GM23338 (cell line): ENCODE results near the gene CAMSAP1. TPM values are rescaled to one million over a fixed set of nuclear protein-coding genes. Genes with fewer than 3 reads are reported as not detected.
A peak's percentile ranks its signal among the peaks of the same experiment; 100 is the strongest.

ENCODE experiments used
- ATAC-seq: fragments of 200-7000 bp; cut with Tn5 transposase; 3 replicates; pipeline ENCODE4 v1.9.1; 2020
- DNase-seq: peaks from one replicate; pipeline ENCODE4 v3.0.0-alpha.2; 2015; ENCODE audit warnings: low spot score
- H2AFZ ChIP-seq: fragments of 200-600 bp; sonication (generic); 2 replicates; pipeline ENCODE4 v1.8.0; 2016; ENCODE audit warnings: antibody characterized with exemption, mild to moderate bottlenecking, moderate library complexity
- H3F3A ChIP-seq: fragments of 200-600 bp; sonication (generic); replicated peaks from 2 replicates; pipeline ENCODE4 v1.8.0; 2017; ENCODE audit warnings: antibody characterized with exemption, mixed run types, low read depth
- H3K27ac ChIP-seq: fragments of 200-600 bp; sonication (generic); 2 replicates; pipeline ENCODE4 v1.6.1; 2016; ENCODE audit warnings: low read depth
- H3K27me3 ChIP-seq: fragments of 200-600 bp; sonication (generic); 2 replicates; pipeline ENCODE4 v1.8.0; 2016; ENCODE audit warnings: mild to moderate bottlenecking, mixed run types, moderate library complexity; ENCODE audit not compliant: insufficient read depth
- H3K36me3 ChIP-seq: fragments of 200-600 bp; sonication (generic); 2 replicates; pipeline ENCODE4 v1.8.0; 2016; ENCODE audit warnings: mild to moderate bottlenecking; ENCODE audit not compliant: insufficient read depth
- H3K4me1 ChIP-seq: fragments of 200-600 bp; sonication (generic); 2 replicates; pipeline ENCODE4 v1.8.0; 2016; ENCODE audit warnings: mild to moderate bottlenecking, moderate library complexity; ENCODE audit not compliant: insufficient read depth
- H3K4me2 ChIP-seq: fragments of 200-600 bp; sonication (generic); 2 replicates; pipeline ENCODE4 v1.7.1; 2017; ENCODE audit warnings: mixed run types
- H3K4me3 ChIP-seq: fragments of 200-600 bp; sonication (generic); 2 replicates; pipeline ENCODE4 v1.6.1; 2016; ENCODE audit warnings: mixed run types
- H3K79me2 ChIP-seq: fragments of 200-600 bp; sonication (generic); replicated peaks from 2 replicates; pipeline ENCODE4 v1.8.0; 2017; ENCODE audit warnings: mild to moderate bottlenecking; ENCODE audit not compliant: insufficient read depth
- H3K9me2 ChIP-seq: fragments of 200-600 bp; sonication (generic); 2 replicates; pipeline ENCODE4 v1.8.0; 2017; ENCODE audit not compliant: insufficient read depth
- H4K20me1 ChIP-seq: fragments of 200-600 bp; sonication (generic); replicated peaks from 2 replicates; pipeline ENCODE4 v1.8.0; 2017; ENCODE audit warnings: mild to moderate bottlenecking; ENCODE audit not compliant: insufficient read depth
- H3K27ac Mint-ChIP-seq: 2 replicates; pipeline ENCODE4 v1.8.0; 2020; ENCODE audit warnings: inconsistent platforms, mild to moderate bottlenecking, moderate library complexity, mixed read lengths
- H3K27me3 Mint-ChIP-seq: 3 replicates; pipeline ENCODE4 v1.8.0; 2022; ENCODE audit warnings: low read depth, mild to moderate bottlenecking, moderate library complexity, mixed read lengths, inconsistent platforms; ENCODE audit not compliant: insufficient read depth, poor library complexity
- H3K36me3 Mint-ChIP-seq: 3 replicates; pipeline ENCODE4 v1.8.0; 2021; ENCODE audit warnings: low read depth, mild to moderate bottlenecking, inconsistent platforms, moderate library complexity, mixed read lengths
- H3K4me1 Mint-ChIP-seq: 3 replicates; pipeline ENCODE4 v1.8.0; 2020; ENCODE audit warnings: mild to moderate bottlenecking, inconsistent platforms, mixed read lengths
- H3K4me3 Mint-ChIP-seq: 3 replicates; pipeline ENCODE4 v1.8.0; 2021; ENCODE audit warnings: moderate library complexity, mild to moderate bottlenecking, inconsistent platforms, mixed read lengths
- H3K9me3 Mint-ChIP-seq: 3 replicates; pipeline ENCODE4 v1.8.0; 2020; ENCODE audit warnings: moderate library complexity, mild to moderate bottlenecking, inconsistent platforms, mixed read lengths
- CREB1 ChIP-seq: fragments of 250-450 bp; sonication (Bioruptor Pico); IDR thresholded peaks from 2 replicates; pipeline ENCODE4 v1.5.0; 2020; ENCODE audit warnings: low read depth, mild to moderate bottlenecking, moderate library complexity
- CTCF ChIP-seq, 2 experiments: fragments of 200-600 bp in 1 of 2; sonication (generic) in 1 of 2; conservative IDR thresholded peaks; 2 replicates each; pipeline versions ENCODE4 v1.5.1 to v1.6.1; 2016 to 2017; ENCODE audit warnings: antibody characterized with exemption in 2 of 2, low read depth in 2 of 2, mild to moderate bottlenecking in 2 of 2, moderate library complexity in 1 of 2
- EZH2 ChIP-seq: fragments of 200-600 bp; sonication (generic); IDR thresholded peaks from one replicate; pipeline ENCODE4 v1.8.0; 2017; ENCODE audit warnings: antibody characterized with exemption, mild to moderate bottlenecking, low read depth; ENCODE audit not compliant: unreplicated experiment
- EZH2phosphoT487 ChIP-seq: fragments of 200-600 bp; sonication (generic); IDR thresholded peaks from one replicate; pipeline ENCODE4 v1.8.1; 2018; ENCODE audit warnings: antibody characterized with exemption; ENCODE audit not compliant: unreplicated experiment
- JUNB ChIP-seq: IDR thresholded peaks from one replicate; pipeline ENCODE4 v1.6.1; 2016; ENCODE audit warnings: antibody characterized with exemption; ENCODE audit not compliant: unreplicated experiment
- NANOG ChIP-seq: IDR thresholded peaks from 2 replicates; pipeline ENCODE4 v1.6.1; 2016; ENCODE audit warnings: antibody characterized with exemption, borderline replicate concordance
- POLR2AphosphoS5 ChIP-seq: IDR thresholded peaks from 2 replicates; pipeline ENCODE4 v1.6.1; 2016; ENCODE audit warnings: antibody characterized with exemption, low read depth
- STAT1 ChIP-seq: IDR thresholded peaks from one replicate; pipeline ENCODE4 v1.6.1; 2016; ENCODE audit warnings: antibody characterized with exemption; ENCODE audit not compliant: unreplicated experiment
- ZNF114 ChIP-seq: fragments of 250-450 bp; sonication (Bioruptor Pico); IDR thresholded peaks from 2 replicates; pipeline ENCODE4 v1.5.0; 2020; ENCODE audit warnings: mild to moderate bottlenecking, moderate library complexity
- ZNF331 ChIP-seq: fragments of 250-450 bp; sonication (Bioruptor Pico); IDR thresholded peaks from 2 replicates; pipeline ENCODE4 v1.5.0; 2020; ENCODE audit warnings: low read depth, mild to moderate bottlenecking, moderate library complexity
- polyA plus RNA-seq: library from polyadenylated mRNA; unstranded; fragments of >200 nt; fragmentation: Nextera tagmentation; extraction: Ambion mirVana; gene quantifications from 2 replicates; pipeline ENCODE4 v1.2.1, GENCODE V29; 2016
- total RNA-seq: library from RNA; depleted of rRNA; stranded (reverse); fragments of >200 nt; shearing (Covaris generic); gene quantifications from 2 replicates; pipeline ENCODE4 v1.2.3, GENCODE V29; 2014
- TF ChIP-seq, protein P1 (sequence below): IDR thresholded peaks from one replicate; pipeline ENCODE4 v1.6.1; 2018; ENCODE audit warnings: antibody characterized with exemption; ENCODE audit not compliant: unreplicated experiment
- TF ChIP-seq, protein P2 (sequence below): fragments of 250-450 bp; sonication (Bioruptor Pico); IDR thresholded peaks from 2 replicates; pipeline ENCODE4 v1.5.0; 2020; ENCODE audit warnings: mild to moderate bottlenecking, moderate library complexity
- TF ChIP-seq, protein P3 (sequence below): IDR thresholded peaks from 2 replicates; pipeline ENCODE4 v1.6.1; 2016; ENCODE audit warnings: antibody characterized with exemption

CAMSAP1 gene
- total and polyA plus RNA-seq, 2 experiments from 2014 or later: 6.9 to 75.4 TPM

DNA sequence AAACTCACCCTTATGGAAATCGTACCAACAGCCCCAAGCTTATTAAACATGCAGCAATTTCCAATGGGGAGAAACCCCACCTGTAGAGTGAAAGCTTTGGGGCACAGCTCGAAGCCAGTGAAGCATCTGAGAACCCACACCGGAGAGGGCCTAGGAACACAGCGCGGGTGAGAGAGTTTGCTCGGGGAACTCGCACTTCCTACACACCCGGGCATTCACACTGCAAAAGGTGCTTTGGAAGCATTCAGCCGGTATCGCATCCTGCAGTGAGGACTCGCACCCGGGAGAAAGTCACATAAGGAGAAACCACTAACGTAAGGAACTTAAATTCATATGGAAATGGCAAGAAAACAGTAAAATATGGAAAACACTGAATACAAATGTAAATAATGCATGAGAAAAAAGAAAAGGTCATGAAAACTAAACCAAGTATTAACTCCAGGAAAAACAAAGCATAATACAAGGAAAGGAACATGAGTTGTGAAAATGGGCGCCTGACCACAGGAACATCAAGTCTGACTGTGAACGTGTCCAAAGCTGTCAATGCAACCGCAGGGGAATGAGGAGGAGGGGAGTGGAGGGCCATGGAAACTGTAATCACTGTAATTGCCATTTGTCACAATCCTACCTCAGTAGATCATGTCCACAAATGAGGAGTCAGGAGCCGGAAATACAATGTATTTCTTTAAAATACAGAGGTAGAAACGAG, 28.7 kb downstream of the CAMSAP1 start:
- Histone ChIP-seq H3K27ac (peak overlapping the region; percentile 14; the same call in 1 of the 2 replicates), H3K4me2 (peak overlapping the region; percentile 72), H3F3A (no peaks in the 10 kb centered on the region), H4K20me1 (peaks cover 73% of the 10 kb centered on the region), H3K36me3 (no peaks in the 10 kb centered on the region; the same call in 1 of the 2 replicates), H3K27me3 (no peaks in the 10 kb centered on the region), H3K9me2 (no peaks in the 10 kb centered on the region), H3K4me3 (peak overlapping the region; percentile 37; the same call in 1 of the 2 replicates), H3K4me1 (peaks cover 37% of the 10 kb centered on the region), H3K79me2 (peaks cover 100% of the 10 kb centered on the region), H2AFZ (no peak overlapping the region)
- Mint-ChIP-seq H3K27me3 (peaks cover 11% of the 10 kb centered on the region), H3K27ac (peak overlapping the region; percentile 50; the same call in 1 of the 2 replicates), H3K9me3 (no peaks in the 10 kb centered on the region), H3K36me3 (peaks cover 15% of the 10 kb centered on the region; the same call in 2 of the 3 replicates), H3K4me1 (peaks cover 44% of the 10 kb centered on the region), H3K4me3 (no peak overlapping the region)
- no peak for DNase-seq
- peak; percentile 62 for ATAC-seq
- TF ChIP-seq EZH2: no peak
- TF ChIP-seq POLR2AphosphoS5: no peak
- TF ChIP-seq, protein P1, sequence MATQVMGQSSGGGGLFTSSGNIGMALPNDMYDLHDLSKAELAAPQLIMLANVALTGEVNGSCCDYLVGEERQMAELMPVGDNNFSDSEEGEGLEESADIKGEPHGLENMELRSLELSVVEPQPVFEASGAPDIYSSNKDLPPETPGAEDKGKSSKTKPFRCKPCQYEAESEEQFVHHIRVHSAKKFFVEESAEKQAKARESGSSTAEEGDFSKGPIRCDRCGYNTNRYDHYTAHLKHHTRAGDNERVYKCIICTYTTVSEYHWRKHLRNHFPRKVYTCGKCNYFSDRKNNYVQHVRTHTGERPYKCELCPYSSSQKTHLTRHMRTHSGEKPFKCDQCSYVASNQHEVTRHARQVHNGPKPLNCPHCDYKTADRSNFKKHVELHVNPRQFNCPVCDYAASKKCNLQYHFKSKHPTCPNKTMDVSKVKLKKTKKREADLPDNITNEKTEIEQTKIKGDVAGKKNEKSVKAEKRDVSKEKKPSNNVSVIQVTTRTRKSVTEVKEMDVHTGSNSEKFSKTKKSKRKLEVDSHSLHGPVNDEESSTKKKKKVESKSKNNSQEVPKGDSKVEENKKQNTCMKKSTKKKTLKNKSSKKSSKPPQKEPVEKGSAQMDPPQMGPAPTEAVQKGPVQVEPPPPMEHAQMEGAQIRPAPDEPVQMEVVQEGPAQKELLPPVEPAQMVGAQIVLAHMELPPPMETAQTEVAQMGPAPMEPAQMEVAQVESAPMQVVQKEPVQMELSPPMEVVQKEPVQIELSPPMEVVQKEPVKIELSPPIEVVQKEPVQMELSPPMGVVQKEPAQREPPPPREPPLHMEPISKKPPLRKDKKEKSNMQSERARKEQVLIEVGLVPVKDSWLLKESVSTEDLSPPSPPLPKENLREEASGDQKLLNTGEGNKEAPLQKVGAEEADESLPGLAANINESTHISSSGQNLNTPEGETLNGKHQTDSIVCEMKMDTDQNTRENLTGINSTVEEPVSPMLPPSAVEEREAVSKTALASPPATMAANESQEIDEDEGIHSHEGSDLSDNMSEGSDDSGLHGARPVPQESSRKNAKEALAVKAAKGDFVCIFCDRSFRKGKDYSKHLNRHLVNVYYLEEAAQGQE: no peak
- no peak for TF ChIP-seq ZNF331 (CRISPR knock-in tag)
- TF ChIP-seq STAT1: no peak
- TF ChIP-seq, protein P2, sequence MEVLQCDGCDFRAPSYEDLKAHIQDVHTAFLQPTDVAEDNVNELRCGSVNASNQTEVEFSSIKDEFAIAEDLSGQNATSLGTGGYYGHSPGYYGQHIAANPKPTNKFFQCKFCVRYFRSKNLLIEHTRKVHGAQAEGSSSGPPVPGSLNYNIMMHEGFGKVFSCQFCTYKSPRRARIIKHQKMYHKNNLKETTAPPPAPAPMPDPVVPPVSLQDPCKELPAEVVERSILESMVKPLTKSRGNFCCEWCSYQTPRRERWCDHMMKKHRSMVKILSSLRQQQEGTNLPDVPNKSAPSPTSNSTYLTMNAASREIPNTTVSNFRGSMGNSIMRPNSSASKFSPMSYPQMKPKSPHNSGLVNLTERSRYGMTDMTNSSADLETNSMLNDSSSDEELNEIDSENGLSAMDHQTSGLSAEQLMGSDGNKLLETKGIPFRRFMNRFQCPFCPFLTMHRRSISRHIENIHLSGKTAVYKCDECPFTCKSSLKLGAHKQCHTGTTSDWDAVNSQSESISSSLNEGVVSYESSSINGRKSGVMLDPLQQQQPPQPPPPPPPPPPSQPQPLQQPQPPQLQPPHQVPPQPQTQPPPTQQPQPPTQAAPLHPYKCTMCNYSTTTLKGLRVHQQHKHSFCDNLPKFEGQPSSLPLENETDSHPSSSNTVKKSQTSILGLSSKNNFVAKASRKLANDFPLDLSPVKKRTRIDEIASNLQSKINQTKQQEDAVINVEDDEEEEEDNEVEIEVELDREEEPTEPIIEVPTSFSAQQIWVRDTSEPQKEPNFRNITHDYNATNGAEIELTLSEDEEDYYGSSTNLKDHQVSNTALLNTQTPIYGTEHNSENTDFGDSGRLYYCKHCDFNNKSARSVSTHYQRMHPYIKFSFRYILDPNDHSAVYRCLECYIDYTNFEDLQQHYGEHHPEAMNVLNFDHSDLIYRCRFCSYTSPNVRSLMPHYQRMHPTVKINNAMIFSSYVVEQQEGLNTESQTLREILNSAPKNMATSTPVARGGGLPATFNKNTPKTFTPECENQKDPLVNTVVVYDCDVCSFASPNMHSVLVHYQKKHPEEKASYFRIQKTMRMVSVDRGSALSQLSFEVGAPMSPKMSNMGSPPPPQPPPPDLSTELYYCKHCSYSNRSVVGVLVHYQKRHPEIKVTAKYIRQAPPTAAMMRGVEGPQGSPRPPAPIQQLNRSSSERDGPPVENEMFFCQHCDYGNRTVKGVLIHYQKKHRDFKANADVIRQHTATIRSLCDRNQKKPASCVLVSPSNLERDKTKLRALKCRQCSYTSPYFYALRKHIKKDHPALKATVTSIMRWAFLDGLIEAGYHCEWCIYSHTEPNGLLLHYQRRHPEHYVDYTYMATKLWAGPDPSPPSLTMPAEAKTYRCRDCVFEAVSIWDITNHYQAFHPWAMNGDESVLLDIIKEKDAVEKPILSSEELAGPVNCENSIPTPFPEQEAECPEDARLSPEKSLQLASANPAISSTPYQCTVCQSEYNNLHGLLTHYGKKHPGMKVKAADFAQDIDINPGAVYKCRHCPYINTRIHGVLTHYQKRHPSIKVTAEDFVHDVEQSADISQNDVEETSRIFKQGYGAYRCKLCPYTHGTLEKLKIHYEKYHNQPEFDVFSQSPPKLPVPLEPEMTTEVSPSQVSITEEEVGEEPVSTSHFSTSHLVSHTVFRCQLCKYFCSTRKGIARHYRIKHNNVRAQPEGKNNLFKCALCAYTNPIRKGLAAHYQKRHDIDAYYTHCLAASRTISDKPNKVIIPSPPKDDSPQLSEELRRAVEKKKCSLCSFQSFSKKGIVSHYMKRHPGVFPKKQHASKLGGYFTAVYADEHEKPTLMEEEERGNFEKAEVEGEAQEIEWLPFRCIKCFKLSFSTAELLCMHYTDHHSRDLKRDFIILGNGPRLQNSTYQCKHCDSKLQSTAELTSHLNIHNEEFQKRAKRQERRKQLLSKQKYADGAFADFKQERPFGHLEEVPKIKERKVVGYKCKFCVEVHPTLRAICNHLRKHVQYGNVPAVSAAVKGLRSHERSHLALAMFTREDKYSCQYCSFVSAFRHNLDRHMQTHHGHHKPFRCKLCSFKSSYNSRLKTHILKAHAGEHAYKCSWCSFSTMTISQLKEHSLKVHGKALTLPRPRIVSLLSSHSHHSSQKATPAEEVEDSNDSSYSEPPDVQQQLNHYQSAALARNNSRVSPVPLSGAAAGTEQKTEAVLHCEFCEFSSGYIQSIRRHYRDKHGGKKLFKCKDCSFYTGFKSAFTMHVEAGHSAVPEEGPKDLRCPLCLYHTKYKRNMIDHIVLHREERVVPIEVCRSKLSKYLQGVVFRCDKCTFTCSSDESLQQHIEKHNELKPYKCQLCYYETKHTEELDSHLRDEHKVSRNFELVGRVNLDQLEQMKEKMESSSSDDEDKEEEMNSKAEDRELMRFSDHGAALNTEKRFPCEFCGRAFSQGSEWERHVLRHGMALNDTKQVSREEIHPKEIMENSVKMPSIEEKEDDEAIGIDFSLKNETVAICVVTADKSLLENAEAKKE (CRISPR knock-in tag): no peak
- no peak for TF ChIP-seq EZH2phosphoT487
- TF ChIP-seq, protein P3, sequence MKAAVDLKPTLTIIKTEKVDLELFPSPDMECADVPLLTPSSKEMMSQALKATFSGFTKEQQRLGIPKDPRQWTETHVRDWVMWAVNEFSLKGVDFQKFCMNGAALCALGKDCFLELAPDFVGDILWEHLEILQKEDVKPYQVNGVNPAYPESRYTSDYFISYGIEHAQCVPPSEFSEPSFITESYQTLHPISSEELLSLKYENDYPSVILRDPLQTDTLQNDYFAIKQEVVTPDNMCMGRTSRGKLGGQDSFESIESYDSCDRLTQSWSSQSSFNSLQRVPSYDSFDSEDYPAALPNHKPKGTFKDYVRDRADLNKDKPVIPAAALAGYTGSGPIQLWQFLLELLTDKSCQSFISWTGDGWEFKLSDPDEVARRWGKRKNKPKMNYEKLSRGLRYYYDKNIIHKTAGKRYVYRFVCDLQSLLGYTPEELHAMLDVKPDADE: no peak
- no peak for TF ChIP-seq CREB1 (CRISPR knock-in tag)
- no peak for TF ChIP-seq CTCF (conservative IDR thresholded peaks at IDR 0.05; ENCODE audit: low read depth in 2 of 2)
- TF ChIP-seq NANOG: no peak
- no peak for TF ChIP-seq ZNF114 (CRISPR knock-in tag)
- no peak for TF ChIP-seq JUNB
